Naive thymus-derived CD8-positive, alpha-beta T cell (primary cell): Measurements from ENCODE around the gene SH3RF3. TPM values are rescaled to one million over a fixed set of nuclear protein-coding genes. Genes with fewer than 3 reads are reported as not detected.

Experiments used
- ATAC-seq, 2 donors: fragments of 150-1000 bp; cut with Tn5 transposase in 1 of 2; sonication (Bioruptor Pico), chemical (Tn5 transposase) in 1 of 2; 1 replicate in 1 of 2; 2 replicates in 1 of 2; pipeline ENCODE4 v1.10.0; 2021; ENCODE audit warnings: mild to moderate bottlenecking in 2 of 2, moderate library complexity in 2 of 2
- POLR2A ChIA-PET: fragments of 350-600 bp; sonication (Branson Sonifier 250); formaldehyde crosslinking; loops from one replicate; lab custom pipeline; 2021; ENCODE audit warnings: antibody characterized with exemption; lab: Charles Lee
- DNase-seq, 10 donors: peaks; one replicate each; pipeline versions ENCODE4 v3.0.0 to v3.0.0-alpha.2; 2020 to 2022
- H3K27ac Mint-ChIP-seq, 10 donors: one replicate each; pipeline ENCODE4 v1.8.0; 2020 to 2022; ENCODE audit warnings: mild to moderate bottlenecking in 10 of 10, mixed read lengths in 10 of 10, moderate library complexity in 4 of 10, inconsistent platforms in 1 of 10
- H3K27me3 Mint-ChIP-seq, 5 donors: one replicate each; pipeline ENCODE4 v1.8.0; 2021 to 2022; ENCODE audit warnings: mixed read lengths in 5 of 5
- H3K36me3 Mint-ChIP-seq, 3 donors: one replicate each; pipeline ENCODE4 v1.8.0; 2020 to 2022; ENCODE audit warnings: mixed read lengths in 3 of 3, mild to moderate bottlenecking in 2 of 3, inconsistent platforms in 1 of 3
- H3K4me1 Mint-ChIP-seq, 4 donors: one replicate each; pipeline ENCODE4 v1.8.0; 2021 to 2022; ENCODE audit warnings: mixed read lengths in 4 of 4
- H3K4me3 Mint-ChIP-seq, 10 donors: one replicate each; pipeline ENCODE4 v1.8.0; 2020 to 2022; ENCODE audit warnings: mild to moderate bottlenecking in 10 of 10, mixed read lengths in 10 of 10, moderate library complexity in 6 of 10, inconsistent platforms in 1 of 10
- H3K9me3 Mint-ChIP-seq, 9 donors: one replicate each; pipeline ENCODE4 v1.8.0; 2020 to 2022; ENCODE audit warnings: mixed read lengths in 9 of 9, mild to moderate bottlenecking in 3 of 9, inconsistent platforms in 1 of 9, moderate library complexity in 1 of 9
- polyA plus RNA-seq, 3 donors: library from polyadenylated mRNA; unstranded; fragments of 300-500 nt; fragmentation: Illumina TruSeq; gene quantifications; one replicate each; pipeline ENCODE4 v1.2.3, GENCODE V29; 2021
- total RNA-seq, 8 experiments: library from RNA in 2 of 8; stranded (reverse) in 2 of 8; gene quantifications; one replicate each; pipeline ENCODE4 v1.2.3 and lab custom pipeline; 2021 to 2026

Gene SH3RF3
- total and polyA plus RNA-seq, 5 experiments from 2014 or later, result 0.39 to 15.1 (median 4.4) TPM

DNA sequence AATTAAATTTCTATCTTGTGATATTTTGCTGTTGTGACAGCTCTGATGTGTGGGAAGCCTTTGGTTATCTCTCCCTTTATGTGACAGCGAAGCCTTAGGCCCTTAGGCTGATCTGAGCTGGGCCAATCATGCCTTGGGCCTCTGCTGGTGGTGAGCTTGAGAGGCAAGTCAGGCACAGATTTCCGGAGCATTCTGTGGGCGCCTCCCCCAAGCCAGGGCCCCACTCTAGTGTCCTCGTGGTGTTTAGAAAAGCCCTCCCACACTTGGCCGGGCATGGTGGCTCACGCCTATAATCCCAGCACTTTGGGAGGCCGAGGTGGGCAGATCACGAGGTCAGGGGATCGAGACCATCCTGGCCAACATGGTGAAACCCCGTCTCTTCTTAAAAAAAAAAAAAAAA lies 239.8 kb downstream of the SH3RF3 start:
- Mint-ChIP-seq H3K9me3 (no peaks in the 10 kb centered on the region), H3K27ac (no peak overlapping the region), H3K4me1 (peaks cover 3 to 21% (median 7%) of the 10 kb centered on the region in 4 donors), H3K4me3 (no peak overlapping the region), H3K27me3 (no peaks in the 10 kb centered on the region), H3K36me3 (peaks cover 7 to 21% (median 18%) of the 10 kb centered on the region in 3 donors)
- ATAC-seq (no peak), DNase-seq (peak in 2 of 10 donors; percentile 4 to 43)
- POLR2A ChIA-PET, result no interaction called here

DNA sequence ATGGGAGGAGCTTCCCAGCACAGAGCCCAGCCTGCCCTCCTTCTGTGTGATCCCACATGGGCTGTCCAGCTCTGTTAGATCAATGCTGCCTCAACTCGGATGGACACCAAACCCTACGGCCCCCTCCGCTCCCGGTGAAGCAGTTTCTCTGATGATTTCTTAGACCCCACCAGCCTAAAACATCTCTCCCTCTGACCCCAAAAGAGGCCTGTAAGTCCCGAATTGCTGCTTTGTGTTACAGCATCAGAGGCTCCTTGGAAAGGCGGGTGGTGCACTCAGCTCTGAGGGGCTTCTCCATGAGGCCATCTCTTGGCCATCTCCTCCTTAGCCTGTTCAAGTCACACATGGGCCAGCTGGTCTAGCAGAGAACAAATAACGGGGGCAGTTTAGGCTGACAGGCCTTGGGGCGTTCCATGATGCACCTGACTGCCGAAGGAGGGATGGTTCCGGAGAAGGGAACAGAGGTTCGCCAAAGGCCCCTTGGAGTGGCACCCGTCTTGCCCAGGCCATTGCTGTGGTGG lies 240.7 kb downstream of the SH3RF3 start:
- Mint-ChIP-seq H3K4me1 (peaks cover 0 to 12% (median 4%) of the 10 kb centered on the region in 4 donors), H3K9me3 (no peaks in the 10 kb centered on the region), H3K36me3 (peaks cover 7 to 25% (median 21%) of the 10 kb centered on the region in 3 donors), H3K27ac (peak overlapping the region in 3 of 10 donors; percentile 15 to 45 (median 38)), H3K4me3 (no peak overlapping the region), H3K27me3 (no peaks in the 10 kb centered on the region)
- ATAC-seq (no peak), DNase-seq (peak in 2 of 10 donors; percentile 7 to 36)
- POLR2A ChIA-PET, result no interaction called here

DNA sequence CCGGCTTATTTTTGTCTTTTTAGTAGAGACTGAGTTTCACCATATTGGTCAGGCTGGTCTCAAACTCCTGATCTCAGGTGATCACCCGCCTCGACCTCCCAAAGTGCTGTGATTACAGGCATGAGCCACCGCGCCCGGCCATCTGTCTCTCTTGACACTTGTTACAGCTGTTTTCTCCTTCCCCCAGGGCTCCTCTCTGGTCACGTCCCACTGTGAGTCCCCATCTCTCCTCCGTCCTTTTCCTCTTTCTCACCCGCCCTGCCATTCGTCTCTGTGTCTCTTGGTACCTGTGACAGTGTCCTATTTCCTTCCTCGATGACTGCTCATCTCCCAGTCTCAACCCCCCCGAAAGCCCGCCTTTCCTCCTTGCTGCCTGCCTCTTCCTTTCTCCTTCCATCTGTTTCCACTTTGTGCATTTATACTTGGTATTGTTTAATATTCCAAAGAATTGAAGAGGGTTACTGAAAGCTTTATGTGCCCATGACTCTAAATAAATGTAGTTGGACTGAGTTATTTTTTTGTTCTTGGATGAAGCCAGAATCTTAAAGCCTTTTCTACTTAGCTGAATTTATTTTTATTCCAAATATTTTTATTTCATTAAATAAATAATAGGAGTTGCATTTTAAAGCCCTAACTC lies 241.5 kb downstream of the SH3RF3 start:
- Mint-ChIP-seq H3K36me3 (peaks cover 7 to 31% (median 25%) of the 10 kb centered on the region in 3 donors), H3K27ac (peak overlapping the region in 2 of 10 donors; percentile 21 to 59), H3K27me3 (no peaks in the 10 kb centered on the region), H3K4me1 (peaks cover 0 to 7% (median 3%) of the 10 kb centered on the region in 4 donors), H3K4me3 (no peak overlapping the region), H3K9me3 (no peaks in the 10 kb centered on the region)
- DNase-seq (peak in 1 of 10 donors; percentile 10), ATAC-seq (no peak)
- POLR2A ChIA-PET, result no interaction called here

DNA sequence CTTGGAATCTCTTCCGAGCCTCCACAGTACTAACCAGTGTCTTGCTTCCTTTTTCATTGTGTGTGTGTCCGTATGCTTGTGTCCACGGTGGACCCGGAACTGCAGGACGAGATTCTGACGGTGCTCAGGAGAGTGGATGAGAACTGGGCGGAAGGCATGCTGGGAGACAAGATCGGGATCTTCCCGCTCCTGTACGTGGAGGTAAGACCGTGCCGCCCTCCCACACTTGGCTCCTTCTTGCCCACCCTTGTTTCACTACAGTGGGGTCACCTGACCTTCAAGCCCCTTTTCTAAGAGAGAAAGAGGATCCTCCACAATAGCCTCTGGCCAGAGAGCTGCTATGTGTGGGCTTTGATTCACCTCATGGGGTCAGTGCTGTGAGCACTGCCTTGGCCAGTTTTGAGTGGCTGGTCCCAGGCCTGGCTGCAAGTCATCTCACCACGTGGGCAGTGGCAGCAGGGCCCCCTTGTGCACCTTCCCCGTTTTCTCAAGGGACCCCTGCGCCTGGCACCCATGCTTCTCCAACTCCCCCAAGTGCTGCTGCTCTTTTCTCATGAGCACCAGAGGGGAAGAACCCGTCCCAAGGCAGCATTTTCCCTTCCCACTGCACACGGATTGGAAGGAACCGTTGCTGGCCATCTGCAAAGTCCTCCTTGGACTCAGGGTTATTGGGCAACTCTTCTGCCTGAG lies 242.6 kb downstream of the SH3RF3 start:
- Mint-ChIP-seq H3K27ac (peak overlapping the region in 1 of 10 donors; percentile 42), H3K4me3 (no peak overlapping the region), H3K4me1 (peaks cover 0 to 7% (median 3%) of the 10 kb centered on the region in 4 donors), H3K36me3 (peaks cover 7 to 31% (median 25%) of the 10 kb centered on the region in 3 donors), H3K9me3 (no peaks in the 10 kb centered on the region), H3K27me3 (no peaks in the 10 kb centered on the region)
- ATAC-seq (no peak), DNase-seq (peak in 2 of 10 donors; percentile 12 to 31)
- POLR2A ChIA-PET, result no interaction called here

DNA sequence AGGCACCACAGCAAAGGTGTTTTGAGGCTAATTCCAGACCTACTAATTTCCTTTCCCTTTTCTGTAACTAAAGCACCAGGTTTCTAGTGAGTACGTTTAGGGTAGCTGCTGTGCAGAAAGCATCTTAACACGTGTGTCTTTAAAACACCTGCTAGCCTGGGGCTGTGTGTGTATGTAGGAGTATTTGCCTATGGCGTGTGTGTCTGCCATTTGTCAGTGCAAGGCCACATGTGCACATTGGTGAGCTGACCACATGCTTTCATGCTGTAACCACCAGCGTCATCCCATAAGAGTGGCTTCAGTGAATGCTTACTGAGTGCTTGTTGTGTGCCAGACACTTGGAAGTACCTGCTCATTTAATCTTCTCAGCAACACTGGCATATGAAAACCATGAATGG lies 243.2 kb downstream of the SH3RF3 start:
- DNase-seq, result no peak
- Mint-ChIP-seq H3K36me3 (peaks cover 7 to 31% (median 25%) of the 10 kb centered on the region in 3 donors), H3K9me3 (no peaks in the 10 kb centered on the region), H3K4me3 (no peak overlapping the region), H3K27me3 (no peaks in the 10 kb centered on the region), H3K4me1 (peaks cover 0 to 10% (median 4%) of the 10 kb centered on the region in 4 donors), H3K27ac (no peak overlapping the region)
- POLR2A ChIA-PET, result no interaction called here
- ATAC-seq, result no peak

DNA sequence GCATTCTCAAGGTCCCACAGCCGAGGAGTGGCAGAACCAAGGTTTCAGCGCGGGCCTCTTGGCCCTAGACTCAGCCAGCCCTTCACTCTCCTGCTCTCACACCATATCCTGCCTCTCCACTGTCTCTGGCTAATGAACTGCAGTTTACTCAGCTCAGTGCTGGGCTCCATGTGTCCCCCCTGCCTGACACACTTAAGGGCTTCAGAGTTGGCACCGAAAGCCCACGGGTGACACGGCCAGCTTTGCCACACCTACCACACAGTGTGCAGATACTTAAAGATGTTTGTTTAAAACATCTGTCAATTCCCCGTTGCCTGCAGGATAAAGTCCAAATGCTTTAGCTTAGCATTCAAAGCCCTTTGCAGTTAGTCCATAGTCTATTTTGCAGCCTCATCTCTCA lies 243.6 kb downstream of the SH3RF3 start:
- Mint-ChIP-seq H3K27me3 (no peaks in the 10 kb centered on the region), H3K27ac (no peak overlapping the region), H3K4me1 (peaks cover 0 to 8% (median 4%) of the 10 kb centered on the region in 4 donors), H3K4me3 (no peak overlapping the region), H3K36me3 (peaks cover 7 to 31% (median 25%) of the 10 kb centered on the region in 3 donors), H3K9me3 (no peaks in the 10 kb centered on the region)
- POLR2A ChIA-PET, result no interaction called here
- no peak for ATAC-seq
- DNase-seq, result peak in 1 of 10 donors; percentile 43

DNA sequence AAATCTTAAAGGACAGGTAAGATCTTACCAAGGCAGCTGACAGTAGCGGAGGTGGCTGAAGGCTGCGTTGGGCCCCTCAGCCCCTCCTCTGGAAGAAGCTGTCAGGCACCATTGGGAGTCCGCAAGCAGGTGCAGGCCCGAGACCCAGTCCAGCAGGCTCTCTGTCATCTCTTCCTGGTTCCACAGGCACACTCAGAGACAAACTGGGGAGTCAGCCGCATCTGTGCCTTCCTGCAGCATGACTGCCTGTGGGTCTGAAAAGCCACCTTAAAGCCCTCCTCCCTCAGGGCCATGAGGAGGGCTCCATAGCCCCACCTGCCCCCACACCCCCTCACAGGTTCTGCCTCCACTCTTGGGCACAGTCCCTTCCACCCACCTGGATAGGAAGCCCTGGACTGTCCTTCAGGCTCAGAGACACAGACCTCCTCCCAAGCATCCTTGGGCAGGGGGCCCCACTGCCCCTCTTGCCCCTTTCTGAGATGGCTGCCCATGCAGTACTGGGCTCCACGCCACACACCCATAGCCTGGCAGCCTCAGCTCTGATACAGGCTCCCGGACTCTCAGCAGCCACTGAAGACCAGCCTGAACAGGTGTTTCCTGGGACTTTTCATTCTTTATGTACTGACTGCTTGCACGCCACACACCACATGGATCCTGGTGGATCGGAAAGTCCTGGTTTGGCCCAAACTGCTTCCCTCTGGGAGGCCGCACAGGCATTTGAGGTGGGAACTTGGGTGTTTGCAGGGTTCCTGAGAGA lies 245.0 kb downstream of the SH3RF3 start:
- DNase-seq, result peak in 2 of 10 donors; percentile 11 to 42
- H3K27ac Mint-ChIP-seq, result peak overlapping the region in 2 of 10 donors; percentile 3 to 90
- peaks cover 1 to 14% (median 9%) of the 10 kb centered on the region in 4 donors for H3K4me1 Mint-ChIP-seq
- H3K27me3 Mint-ChIP-seq, result no peaks in the 10 kb centered on the region
- ATAC-seq, result no peak
- peaks cover 7 to 31% (median 25%) of the 10 kb centered on the region in 3 donors for H3K36me3 Mint-ChIP-seq
- H3K9me3 Mint-ChIP-seq, result no peaks in the 10 kb centered on the region
- POLR2A ChIA-PET, result no interaction called here
- H3K4me3 Mint-ChIP-seq, result no peak overlapping the region

DNA sequence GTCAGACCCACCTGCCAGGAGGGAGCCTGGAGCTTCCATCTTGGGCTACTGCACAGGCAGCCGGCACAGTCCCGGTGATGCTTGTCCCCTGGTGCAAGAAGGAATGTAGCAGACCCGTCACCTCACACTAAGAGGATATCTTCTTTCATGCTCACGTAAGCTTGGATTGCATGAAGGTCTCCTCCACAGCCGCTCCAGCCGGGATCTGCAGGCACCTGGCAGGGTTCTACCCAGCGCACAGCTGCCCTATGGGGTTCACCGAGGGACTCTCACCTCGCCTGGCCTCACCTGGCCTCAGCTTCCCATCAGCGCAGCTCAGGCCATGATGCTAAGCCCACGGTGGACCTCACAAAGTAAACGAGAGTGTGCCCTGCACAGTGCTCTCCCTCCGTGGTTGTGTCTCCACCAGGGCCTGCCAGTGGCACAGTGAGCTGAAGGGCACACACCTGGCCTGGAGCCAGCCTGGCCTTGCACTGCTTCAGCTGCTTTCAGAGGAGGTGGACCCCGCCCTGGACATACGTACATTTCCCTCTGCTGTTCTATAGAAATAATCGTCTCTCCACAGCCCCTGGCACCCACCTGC lies 245.6 kb downstream of the SH3RF3 start:
- H3K27ac Mint-ChIP-seq, result no peak overlapping the region
- peaks cover 1 to 14% (median 10%) of the 10 kb centered on the region in 4 donors for H3K4me1 Mint-ChIP-seq
- H3K27me3 Mint-ChIP-seq, result no peaks in the 10 kb centered on the region
- no peaks in the 10 kb centered on the region for H3K9me3 Mint-ChIP-seq
- no peak overlapping the region for H3K4me3 Mint-ChIP-seq
- POLR2A ChIA-PET, result no interaction called here
- no peak for ATAC-seq
- DNase-seq, result peak in 2 of 10 donors; percentile 4 to 45
- peaks cover 7 to 31% (median 25%) of the 10 kb centered on the region in 3 donors for H3K36me3 Mint-ChIP-seq

DNA sequence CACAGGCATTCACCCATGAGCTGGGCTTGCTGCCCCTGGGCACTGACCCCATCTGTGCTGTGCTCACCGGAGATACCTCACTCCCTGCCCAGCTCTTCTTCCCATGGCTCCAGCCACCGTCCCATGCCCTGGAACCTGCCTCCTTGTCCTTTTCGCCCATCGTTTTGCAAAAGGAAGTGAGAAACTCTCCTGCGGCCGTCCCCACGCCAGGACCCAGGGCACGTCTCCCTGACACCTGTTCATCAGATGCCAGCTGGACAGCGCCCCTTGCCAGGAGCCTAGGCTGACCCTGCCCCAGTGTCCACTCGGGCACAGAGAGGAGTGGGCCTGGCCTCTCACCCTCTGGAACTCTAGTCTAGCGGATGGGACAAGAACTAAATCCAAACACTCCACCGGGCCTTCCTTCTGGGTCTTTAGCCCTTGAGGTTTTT lies 246.1 kb downstream of the SH3RF3 start:
- POLR2A ChIA-PET, result no interaction called here
- DNase-seq (peak in 2 of 10 donors; percentile 4 to 10), ATAC-seq (no peak)
- Mint-ChIP-seq H3K27me3 (no peaks in the 10 kb centered on the region), H3K9me3 (no peaks in the 10 kb centered on the region), H3K36me3 (peaks cover 7 to 31% (median 25%) of the 10 kb centered on the region in 3 donors), H3K4me1 (peaks cover 1 to 15% (median 11%) of the 10 kb centered on the region in 4 donors), H3K4me3 (no peak overlapping the region), H3K27ac (no peak overlapping the region)

DNA sequence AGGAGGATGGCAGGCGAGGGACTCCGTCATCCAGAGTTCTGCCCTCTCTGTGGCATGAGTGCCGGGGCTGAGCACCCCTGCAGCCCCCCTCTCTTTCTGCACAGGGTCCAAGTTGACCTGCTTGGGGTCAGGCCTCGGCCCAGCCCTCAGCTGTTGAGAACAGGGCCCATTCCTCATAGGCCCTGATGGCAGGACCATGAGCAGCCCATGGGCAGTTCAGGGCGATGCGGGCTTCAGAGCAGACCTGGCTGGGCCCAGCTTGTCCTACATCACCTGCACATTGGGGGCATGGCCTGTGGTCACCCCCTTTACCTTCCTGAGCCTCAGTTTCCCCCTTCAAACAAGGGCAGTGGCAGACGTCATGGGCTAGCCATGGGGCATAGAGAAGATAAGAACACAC lies 246.7 kb downstream of the SH3RF3 start:
- DNase-seq (peak in 2 of 10 donors; percentile 15 to 19), ATAC-seq (no peak)
- H3K27me3 Mint-ChIP-seq, result no peaks in the 10 kb centered on the region
- POLR2A ChIA-PET, result no interaction called here
- H3K9me3 Mint-ChIP-seq, result no peaks in the 10 kb centered on the region
- H3K4me1 Mint-ChIP-seq, result peaks cover 1 to 15% (median 9%) of the 10 kb centered on the region in 4 donors
- no peak overlapping the region for H3K4me3 Mint-ChIP-seq
- peaks cover 7 to 31% (median 25%) of the 10 kb centered on the region in 3 donors for H3K36me3 Mint-ChIP-seq
- H3K27ac Mint-ChIP-seq, result no peak overlapping the region

DNA sequence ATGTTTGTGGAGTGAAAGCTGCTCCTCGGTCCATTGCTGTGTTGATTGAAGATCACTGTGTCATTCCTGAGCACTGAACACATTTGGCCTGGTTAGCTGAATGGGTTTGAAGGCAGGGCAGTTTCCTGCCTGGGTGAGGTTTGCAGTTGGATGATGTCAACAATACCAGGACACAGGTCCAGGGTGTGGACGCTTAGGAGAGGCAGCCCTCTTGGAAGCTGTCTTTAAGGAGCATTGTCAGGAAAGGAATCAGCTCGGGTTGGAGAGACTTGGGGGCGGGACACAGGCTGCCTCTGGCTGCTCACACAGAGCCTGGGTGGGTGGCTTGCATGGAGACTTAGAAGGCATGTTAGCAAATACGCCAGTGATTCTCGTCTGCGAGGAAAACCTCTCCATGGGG lies 247.1 kb downstream of the SH3RF3 start:
- Mint-ChIP-seq H3K36me3 (peaks cover 7 to 31% (median 25%) of the 10 kb centered on the region in 3 donors), H3K4me3 (no peak overlapping the region), H3K9me3 (no peaks in the 10 kb centered on the region), H3K4me1 (peaks cover 1 to 15% (median 9%) of the 10 kb centered on the region in 4 donors), H3K27me3 (no peaks in the 10 kb centered on the region), H3K27ac (peak overlapping the region in 1 of 10 donors; percentile 15)
- ATAC-seq, result no peak
- DNase-seq, result peak in 2 of 10 donors; percentile 5 to 27
- POLR2A ChIA-PET, result no interaction called here
